ENCODE results near the gene C1RL.

The C1RL gene, protein sequence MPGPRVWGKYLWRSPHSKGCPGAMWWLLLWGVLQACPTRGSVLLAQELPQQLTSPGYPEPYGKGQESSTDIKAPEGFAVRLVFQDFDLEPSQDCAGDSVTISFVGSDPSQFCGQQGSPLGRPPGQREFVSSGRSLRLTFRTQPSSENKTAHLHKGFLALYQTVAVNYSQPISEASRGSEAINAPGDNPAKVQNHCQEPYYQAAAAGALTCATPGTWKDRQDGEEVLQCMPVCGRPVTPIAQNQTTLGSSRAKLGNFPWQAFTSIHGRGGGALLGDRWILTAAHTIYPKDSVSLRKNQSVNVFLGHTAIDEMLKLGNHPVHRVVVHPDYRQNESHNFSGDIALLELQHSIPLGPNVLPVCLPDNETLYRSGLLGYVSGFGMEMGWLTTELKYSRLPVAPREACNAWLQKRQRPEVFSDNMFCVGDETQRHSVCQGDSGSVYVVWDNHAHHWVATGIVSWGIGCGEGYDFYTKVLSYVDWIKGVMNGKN

DNA sequence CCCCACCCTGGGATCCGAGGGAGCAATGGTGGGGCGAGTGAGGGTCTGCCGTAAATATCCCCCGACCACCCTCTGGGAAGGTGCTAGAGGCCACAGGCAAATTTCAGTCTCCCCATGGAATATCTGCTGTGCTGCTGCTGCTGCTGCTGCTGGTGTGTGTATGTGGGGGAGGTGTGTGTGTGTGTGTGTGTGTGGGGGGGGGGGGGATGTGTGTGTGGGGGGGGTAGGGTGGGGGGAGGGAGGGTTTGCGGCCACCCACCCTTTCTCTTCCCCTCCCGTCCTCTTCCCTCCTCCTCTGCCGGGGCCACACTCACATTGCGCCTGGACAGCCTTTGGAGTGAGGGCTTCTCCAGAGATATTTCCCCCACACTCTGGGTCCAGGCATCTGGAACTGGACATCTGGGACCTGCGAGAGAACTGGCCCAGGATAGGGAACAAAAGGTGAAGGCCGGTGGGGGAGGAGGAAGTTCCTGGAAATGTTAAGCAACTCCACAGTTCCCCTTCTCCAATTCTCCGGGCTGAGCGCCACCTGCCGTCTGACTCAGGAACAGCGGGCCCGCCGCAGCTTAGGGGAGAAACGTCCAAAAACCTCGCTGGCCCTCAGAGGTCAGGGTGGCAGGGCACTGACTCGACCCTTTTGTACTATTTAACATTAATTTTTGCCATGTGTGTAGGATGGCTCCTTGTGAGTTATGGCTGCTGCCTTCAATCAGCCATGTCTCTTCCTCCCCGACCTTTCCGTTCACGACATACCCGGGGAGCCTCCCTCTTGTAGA lies at the start of gene C1RL:
Gene C1RL (minus strand): TSS at position 419 of the 776 bp plus-strand sequence. CDS start 34 bp downstream, at position 385.
- ATAC-seq, result peak; percentile 61
- H3K4me3 Mint-ChIP-seq, result peak within 1 kb of the TSS; percentile 94
- H3K27ac Mint-ChIP-seq, result peak within 1 kb of the TSS; percentile 98
- H3K27me3 Mint-ChIP-seq, result no peaks in the 10 kb centered on the region
- peaks cover 9% of the 10 kb centered on the region for H3K9me3 Mint-ChIP-seq
- H3K36me3 Mint-ChIP-seq, result peaks cover 19% of the 10 kb centered on the region
- H3K4me1 Mint-ChIP-seq, result peaks cover 39% of the 10 kb centered on the region

DNA sequence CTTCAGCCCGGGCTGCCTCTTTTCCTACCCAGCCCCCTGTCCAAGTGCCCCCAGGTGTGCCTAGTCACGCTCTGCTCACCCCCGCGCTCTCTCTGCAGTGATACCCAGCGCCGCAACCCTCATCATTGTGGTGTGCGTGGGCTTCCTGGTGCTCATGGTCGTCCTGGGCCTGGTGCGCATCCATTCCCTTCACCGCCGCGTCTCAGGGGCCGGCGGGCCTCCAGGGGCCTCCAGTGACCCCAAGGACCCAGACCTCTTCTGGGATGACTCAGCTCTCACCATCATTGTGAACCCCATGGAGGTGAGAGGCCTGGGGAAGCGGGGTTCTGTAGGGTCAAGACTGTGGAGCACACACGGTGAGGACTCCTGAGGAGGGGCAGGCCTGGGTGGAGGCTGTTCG lies 48.4 kb upstream of the C1RL start:
- ATAC-seq, result no peak
- H3K4me1 Mint-ChIP-seq, result peaks cover 6% of the 10 kb centered on the region
- peaks cover 10% of the 10 kb centered on the region for H3K27me3 Mint-ChIP-seq
- H3K4me3 Mint-ChIP-seq, result no peak overlapping the region
- H3K36me3 Mint-ChIP-seq, result peaks cover 31% of the 10 kb centered on the region
- no peaks in the 10 kb centered on the region for H3K9me3 Mint-ChIP-seq
- no peak overlapping the region for H3K27ac Mint-ChIP-seq

DNA sequence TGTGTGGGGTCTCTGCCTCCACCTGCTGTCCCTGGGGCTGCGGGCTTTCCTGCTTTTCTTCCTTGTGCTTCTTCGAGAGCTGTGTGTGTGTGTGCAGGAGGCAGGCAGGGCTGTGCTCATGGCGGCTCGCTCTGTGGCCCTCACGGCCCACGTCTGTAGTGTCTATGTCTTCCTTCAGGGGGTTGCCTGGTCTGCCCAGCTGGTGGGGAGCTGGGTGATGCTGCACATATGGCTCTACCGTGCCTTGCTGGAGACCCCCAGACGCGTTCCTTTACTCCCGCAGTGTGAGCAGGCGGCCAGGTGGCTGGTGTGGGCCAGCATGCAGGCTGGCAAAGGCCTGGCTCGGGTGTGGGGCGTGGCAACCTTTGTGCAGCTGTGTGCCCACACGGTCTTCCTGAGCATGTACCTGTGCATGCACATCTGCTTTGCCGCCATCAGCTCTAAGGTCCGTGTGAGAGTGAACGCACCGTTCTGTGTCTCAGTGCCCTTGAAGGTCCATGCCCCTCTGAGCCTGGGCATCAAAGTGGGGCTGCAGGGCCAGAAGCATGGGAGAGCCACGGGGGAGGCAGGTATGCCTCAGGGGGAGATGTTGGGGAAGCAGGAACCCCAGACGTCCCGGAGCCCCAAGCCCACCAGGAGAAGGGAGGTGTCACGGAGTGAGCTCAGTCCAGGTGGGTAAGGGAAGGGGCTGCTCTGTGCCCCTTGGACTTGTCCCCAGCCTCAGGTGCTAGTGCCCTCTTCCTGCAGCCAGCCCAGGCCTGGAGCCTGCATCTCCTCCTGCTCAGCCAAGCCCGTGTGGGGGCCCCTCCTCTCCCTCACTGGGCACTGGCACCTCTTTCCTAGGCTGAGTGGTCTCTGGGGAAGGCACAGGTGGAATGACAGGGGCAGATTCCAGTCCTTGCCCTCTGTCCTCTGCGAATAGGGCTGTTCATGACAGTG lies 47.5 kb upstream of the C1RL start:
- no peak overlapping the region for H3K27ac Mint-ChIP-seq
- H3K9me3 Mint-ChIP-seq, result no peaks in the 10 kb centered on the region
- peaks cover 2% of the 10 kb centered on the region for H3K27me3 Mint-ChIP-seq
- H3K36me3 Mint-ChIP-seq, result peaks cover 31% of the 10 kb centered on the region
- H3K4me3 Mint-ChIP-seq, result no peak overlapping the region
- ATAC-seq, result no peak
- peaks cover 6% of the 10 kb centered on the region for H3K4me1 Mint-ChIP-seq

DNA sequence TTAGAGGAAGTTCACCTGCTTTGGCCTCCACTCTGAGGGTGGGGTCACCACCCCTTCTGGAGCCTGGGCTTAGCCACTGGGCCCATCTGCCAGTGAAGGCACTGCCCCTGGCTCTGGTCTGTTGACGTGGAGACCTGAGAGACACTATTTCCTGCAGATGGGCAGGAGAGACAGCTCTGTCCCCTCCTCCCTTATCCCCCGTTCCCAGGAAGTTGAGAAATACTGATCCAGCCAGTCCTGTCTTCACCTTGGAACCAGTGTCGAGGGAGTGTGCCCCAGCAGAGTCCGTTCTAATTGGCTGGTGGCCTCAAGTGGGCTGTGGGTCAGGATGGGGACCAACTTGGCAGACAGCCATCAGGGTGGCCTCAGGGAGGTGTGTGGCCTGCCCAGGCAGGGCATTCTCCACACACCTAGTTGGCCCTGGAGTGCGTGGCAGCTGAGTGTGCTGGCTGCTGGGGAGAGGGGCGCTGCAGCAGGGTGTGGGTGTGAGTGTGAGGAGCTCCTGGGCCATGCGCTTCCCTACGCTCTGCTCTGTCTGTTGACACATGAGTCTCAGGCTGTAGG lies 46.5 kb upstream of the C1RL start:
- ATAC-seq, result no peak
- H3K27me3 Mint-ChIP-seq, result no peaks in the 10 kb centered on the region
- no peak overlapping the region for H3K4me3 Mint-ChIP-seq
- no peak overlapping the region for H3K27ac Mint-ChIP-seq
- peaks cover 6% of the 10 kb centered on the region for H3K4me1 Mint-ChIP-seq
- no peaks in the 10 kb centered on the region for H3K9me3 Mint-ChIP-seq
- H3K36me3 Mint-ChIP-seq, result peaks cover 33% of the 10 kb centered on the region

DNA sequence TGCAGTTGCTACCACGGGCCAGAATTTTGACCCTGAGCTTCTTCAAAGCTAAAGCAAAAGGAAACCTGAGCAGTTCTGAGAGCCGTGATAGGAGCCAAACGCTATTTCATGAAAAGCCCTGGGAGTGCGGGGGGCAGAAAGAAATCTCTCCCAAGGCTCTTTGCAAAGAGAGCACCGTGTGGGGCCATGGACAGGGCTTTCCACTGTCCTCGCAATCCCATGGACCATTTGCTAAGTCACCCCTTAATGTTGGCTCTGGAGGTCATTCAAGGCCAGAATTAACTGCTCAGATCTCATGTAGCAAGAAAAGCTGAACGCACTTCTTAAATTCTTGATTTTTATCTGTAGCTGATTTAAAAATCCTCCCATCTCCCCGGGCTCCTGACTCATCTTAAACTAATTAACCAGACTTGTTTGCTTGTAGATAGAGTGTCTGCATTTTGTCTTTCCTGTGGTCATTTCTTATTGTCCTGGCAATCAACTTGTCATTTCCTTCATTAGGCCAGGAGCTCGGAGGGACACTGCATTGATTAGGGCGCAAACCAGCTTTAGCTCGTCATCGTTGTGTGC lies 46.0 kb upstream of the C1RL start:
- no peaks in the 10 kb centered on the region for H3K9me3 Mint-ChIP-seq
- H3K36me3 Mint-ChIP-seq, result peaks cover 38% of the 10 kb centered on the region
- no peak overlapping the region for H3K27ac Mint-ChIP-seq
- H3K27me3 Mint-ChIP-seq, result no peaks in the 10 kb centered on the region
- H3K4me3 Mint-ChIP-seq, result no peak overlapping the region
- peaks cover 6% of the 10 kb centered on the region for H3K4me1 Mint-ChIP-seq
- ATAC-seq, result no peak

DNA sequence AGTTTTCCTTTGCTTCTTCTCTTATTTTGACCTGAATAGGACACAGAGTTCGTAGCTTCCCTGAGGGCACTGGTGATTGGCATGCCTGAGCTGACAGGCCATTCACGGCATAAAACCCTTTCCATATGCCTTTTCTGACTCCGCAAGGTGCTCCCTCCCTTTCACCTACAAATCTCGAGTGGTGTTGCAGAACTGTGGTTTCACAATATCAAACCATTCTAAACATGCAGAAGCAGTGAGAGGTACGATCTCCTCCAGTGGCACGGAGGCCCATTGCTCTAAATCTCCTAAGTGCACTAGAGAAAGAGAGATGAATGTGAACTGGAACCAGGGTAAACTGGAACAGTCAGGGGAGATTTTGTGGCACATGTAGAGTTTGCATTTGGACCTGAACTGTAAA lies 45.0 kb upstream of the C1RL start:
- no peak overlapping the region for H3K4me3 Mint-ChIP-seq
- no peak for ATAC-seq
- peaks cover 6% of the 10 kb centered on the region for H3K4me1 Mint-ChIP-seq
- H3K27ac Mint-ChIP-seq, result no peak overlapping the region
- no peaks in the 10 kb centered on the region for H3K27me3 Mint-ChIP-seq
- H3K9me3 Mint-ChIP-seq, result no peaks in the 10 kb centered on the region
- peaks cover 47% of the 10 kb centered on the region for H3K36me3 Mint-ChIP-seq

DNA sequence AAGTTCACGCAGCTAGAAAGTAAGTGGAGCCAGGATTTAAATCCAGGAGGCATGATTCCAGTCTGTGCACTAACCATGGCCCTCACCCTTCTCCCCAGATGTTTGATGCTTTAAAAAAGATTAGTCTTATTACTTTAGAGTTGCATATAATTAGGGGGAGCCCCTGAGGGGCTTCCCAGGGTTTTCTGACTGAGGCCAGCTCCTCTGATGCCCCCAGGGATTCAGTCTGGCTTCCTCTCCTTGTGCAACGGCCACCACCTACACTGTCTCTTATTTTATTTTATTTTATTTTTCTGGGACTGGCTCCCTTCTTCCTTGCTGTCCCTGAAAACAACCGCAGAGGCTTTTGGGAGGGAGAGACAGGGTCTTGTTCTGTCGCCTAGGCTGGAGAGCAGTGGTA lies 43.8 kb upstream of the C1RL start:
- H3K9me3 Mint-ChIP-seq, result no peaks in the 10 kb centered on the region
- peaks cover 6% of the 10 kb centered on the region for H3K4me1 Mint-ChIP-seq
- peaks cover 50% of the 10 kb centered on the region for H3K36me3 Mint-ChIP-seq
- no peaks in the 10 kb centered on the region for H3K27me3 Mint-ChIP-seq
- no peak for ATAC-seq
- H3K27ac Mint-ChIP-seq, result no peak overlapping the region
- no peak overlapping the region for H3K4me3 Mint-ChIP-seq

DNA sequence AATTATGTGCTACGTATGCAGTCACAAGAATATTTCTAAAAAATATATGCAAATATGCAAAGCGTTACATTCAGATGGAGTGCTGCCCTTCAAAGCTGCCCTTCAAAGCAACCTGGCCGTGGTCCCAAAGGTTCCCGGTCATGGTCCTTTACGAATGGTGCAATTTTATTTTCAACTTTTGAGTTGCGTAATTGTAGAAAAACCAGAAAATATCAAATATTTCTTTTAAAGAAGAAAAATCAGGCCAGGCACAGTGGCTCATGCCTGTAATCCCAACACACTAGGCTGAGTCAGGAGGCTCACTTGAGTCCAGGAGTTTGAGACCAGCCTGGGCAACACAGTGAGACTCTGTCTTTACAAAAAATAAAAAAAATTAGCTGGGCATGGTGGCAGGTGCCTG lies 42.5 kb upstream of the C1RL start:
- no peaks in the 10 kb centered on the region for H3K9me3 Mint-ChIP-seq
- no peak for ATAC-seq
- peaks cover 6% of the 10 kb centered on the region for H3K4me1 Mint-ChIP-seq
- no peak overlapping the region for H3K27ac Mint-ChIP-seq
- no peaks in the 10 kb centered on the region for H3K27me3 Mint-ChIP-seq
- H3K36me3 Mint-ChIP-seq, result peaks cover 45% of the 10 kb centered on the region
- no peak overlapping the region for H3K4me3 Mint-ChIP-seq

DNA sequence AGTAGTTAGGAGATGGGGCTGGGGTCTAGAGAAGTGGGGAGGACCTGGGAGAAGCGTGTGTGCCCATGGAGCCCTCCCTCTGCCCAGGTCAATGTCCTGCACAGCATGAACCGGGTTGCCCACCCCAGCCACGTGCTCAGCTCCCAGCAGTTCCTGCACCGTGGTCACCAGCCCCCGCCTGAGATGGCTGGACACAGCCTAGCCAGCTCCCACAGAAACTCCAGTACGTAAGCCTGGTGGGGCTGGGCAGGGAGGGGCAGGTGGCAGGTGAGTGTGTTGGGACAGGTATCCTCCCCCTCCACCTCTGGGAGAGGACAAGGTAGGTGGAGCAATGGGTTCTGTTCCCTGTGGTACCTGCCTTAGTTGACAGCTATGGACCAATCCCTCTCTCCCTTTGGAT lies 41.8 kb upstream of the C1RL start:
- ATAC-seq, result no peak
- peaks cover 46% of the 10 kb centered on the region for H3K36me3 Mint-ChIP-seq
- peaks cover 6% of the 10 kb centered on the region for H3K4me1 Mint-ChIP-seq
- H3K9me3 Mint-ChIP-seq, result no peaks in the 10 kb centered on the region
- H3K4me3 Mint-ChIP-seq, result no peak overlapping the region
- no peaks in the 10 kb centered on the region for H3K27me3 Mint-ChIP-seq
- H3K27ac Mint-ChIP-seq, result no peak overlapping the region

DNA sequence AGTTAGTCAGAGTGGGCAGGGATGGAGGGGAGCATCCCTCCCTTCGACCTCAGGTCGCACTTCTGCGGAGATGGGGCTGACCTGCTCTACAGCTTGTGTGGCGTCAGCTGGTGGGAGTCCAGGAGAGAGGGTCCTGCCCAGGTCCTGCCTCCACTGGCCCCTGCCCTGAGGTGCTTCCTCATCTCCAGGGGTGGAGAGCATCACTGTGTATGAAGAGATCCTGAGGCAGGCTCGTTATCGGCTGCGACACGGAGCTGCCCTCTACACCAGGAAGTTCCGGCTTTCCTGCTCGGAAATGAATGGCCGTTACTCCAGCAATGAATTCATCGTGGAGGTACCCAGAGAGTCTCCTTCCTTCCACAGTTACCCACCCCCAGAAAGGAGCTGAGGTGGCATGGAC lies 41.3 kb upstream of the C1RL start:
- Mint-ChIP-seq H3K27ac (no peak overlapping the region), H3K36me3 (peaks cover 50% of the 10 kb centered on the region), H3K4me3 (no peak overlapping the region), H3K27me3 (no peaks in the 10 kb centered on the region), H3K4me1 (peaks cover 6% of the 10 kb centered on the region), H3K9me3 (no peaks in the 10 kb centered on the region)
- ATAC-seq, result no peak

DNA sequence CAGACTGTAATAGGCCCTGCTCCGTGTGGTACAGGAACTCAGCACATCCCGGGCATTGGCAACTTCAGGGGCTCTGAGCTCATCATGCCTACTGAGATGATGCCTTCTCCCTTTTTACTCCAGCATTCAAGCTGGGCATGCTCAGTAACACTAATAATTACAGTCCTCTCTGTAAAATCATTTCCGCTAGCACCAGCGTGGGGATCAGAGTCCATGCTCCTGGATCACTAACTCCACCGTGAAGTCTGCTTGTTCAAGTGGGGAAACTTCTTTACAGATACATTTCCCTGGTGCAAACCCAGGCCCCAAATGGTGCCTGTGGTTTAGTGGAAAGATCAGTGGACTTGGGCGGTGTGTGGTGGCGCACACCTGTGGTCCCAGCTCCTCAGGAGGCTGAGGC lies 37.9 kb upstream of the C1RL start:
- Mint-ChIP-seq H3K4me1 (no peaks in the 10 kb centered on the region), H3K27me3 (no peaks in the 10 kb centered on the region), H3K4me3 (no peak overlapping the region), H3K36me3 (peaks cover 58% of the 10 kb centered on the region), H3K9me3 (no peaks in the 10 kb centered on the region), H3K27ac (no peak overlapping the region)
- no peak for ATAC-seq

DNA sequence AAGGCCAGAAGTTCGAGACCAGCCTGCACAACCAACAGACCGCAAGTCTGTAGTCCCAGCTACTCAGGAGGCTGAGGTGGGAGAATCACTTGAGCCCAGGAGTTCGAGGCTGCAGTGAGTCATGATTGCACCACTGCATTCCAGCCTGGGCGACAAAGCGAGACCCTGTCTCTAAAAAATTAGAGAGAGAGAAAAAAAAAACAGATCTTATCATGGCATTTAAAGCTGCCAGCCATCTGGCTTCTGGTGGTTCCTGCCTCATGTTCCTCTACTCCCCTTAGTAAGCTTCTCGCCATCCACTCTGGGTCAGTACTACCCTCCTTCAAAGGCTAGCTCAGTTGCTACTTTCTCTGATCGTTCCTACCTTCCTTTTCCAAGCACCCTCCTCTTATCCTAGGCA lies 37.2 kb upstream of the C1RL start:
- no peak overlapping the region for H3K4me3 Mint-ChIP-seq
- H3K36me3 Mint-ChIP-seq, result peaks cover 65% of the 10 kb centered on the region
- no peak overlapping the region for H3K27ac Mint-ChIP-seq
- no peaks in the 10 kb centered on the region for H3K9me3 Mint-ChIP-seq
- H3K27me3 Mint-ChIP-seq, result no peaks in the 10 kb centered on the region
- no peak for ATAC-seq
- H3K4me1 Mint-ChIP-seq, result no peaks in the 10 kb centered on the region

DNA sequence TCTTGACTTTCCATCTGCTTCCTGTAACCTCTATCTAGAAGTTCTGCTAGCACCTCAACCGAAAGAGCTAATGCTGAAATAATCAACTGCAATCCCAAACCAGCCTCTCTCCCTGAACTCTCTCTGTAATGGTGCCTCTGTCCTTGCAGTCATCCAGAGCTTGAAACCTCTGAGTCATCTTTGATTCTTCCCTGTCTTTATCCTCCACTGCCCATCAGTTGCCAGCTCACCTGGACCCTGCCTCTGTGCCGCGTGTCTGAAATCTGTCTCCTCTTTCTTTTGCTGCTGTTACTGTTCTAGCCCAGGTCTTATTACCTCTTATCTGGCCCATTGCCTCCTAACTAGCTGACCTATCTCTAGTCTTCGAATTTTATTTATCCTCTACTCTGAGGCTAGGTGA lies 36.7 kb upstream of the C1RL start:
- no peak overlapping the region for H3K27ac Mint-ChIP-seq
- no peaks in the 10 kb centered on the region for H3K27me3 Mint-ChIP-seq
- ATAC-seq, result no peak
- no peaks in the 10 kb centered on the region for H3K9me3 Mint-ChIP-seq
- H3K36me3 Mint-ChIP-seq, result peaks cover 66% of the 10 kb centered on the region
- no peak overlapping the region for H3K4me3 Mint-ChIP-seq
- H3K4me1 Mint-ChIP-seq, result no peaks in the 10 kb centered on the region

DNA sequence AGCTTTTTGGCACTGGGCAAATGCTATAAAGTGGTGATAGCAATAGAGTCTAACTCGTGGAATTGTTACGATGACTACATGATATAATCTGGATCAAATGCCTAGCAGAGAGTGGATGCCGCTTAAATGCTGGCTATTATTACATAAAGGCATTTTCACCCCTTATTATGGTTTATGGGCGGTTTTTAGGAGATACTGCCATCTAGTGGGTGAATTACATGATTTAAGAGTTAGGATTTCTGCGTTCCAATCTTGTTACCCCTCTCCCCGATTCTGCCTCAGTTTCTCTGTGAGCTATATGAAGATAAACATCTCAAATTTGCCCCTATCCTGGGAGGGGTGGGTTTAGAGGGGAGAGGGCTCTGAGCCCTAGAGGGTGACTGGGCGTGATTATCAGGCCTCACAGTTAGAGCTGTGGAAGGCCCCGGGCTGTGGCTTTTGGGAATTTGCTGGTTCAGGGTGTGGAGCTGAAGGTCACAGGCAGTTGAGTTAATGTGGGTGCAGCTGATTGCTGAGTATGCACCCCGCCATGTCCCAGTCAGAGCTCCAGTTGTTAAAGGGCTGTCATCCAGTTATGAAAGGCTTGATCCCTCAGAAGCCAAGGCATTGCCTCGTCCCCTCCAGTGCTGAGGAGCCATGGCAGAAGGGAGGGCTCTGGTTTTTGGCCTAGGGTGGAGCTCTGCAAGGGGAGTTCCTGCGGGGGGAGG lies 35.6 kb upstream of the C1RL start:
- Mint-ChIP-seq H3K4me1 (no peaks in the 10 kb centered on the region), H3K9me3 (no peaks in the 10 kb centered on the region), H3K36me3 (peaks cover 60% of the 10 kb centered on the region), H3K27ac (no peak overlapping the region), H3K4me3 (no peak overlapping the region), H3K27me3 (no peaks in the 10 kb centered on the region)
- ATAC-seq, result no peak
